Endothelial cell of hepatic sinusoid (primary cell): Measurements from ENCODE around the gene HTR1D.

Experiments used
- in situ Hi-C: cut with HindIII; loops from 2 replicates; pipeline ENCODE4 v1.10.0; 2017; ENCODE audit warnings: low sequenced_read_pairs

Gene HTR1D

DNA sequence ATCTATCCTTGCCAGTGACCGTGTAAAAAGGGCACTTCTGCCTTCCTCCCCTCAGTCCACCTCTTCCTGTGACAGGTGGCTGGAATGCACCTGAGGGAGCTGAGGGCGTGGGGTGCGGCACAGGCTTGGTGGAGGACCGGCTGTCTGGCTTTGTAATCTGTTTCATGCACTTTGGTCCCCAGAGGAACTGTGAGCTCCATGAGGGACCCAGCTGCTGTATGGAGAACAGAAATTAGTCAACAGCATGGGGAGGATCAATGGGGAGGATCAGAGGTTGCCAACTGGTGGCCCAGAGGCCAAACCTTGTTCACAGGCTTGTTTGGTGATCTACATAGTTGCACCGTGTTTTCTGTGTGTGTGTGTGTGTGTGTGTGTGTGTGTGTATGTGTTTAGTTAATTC is 29.7 kb downstream of the HTR1D start:
- in situ Hi-C loops, result no loop called here

DNA sequence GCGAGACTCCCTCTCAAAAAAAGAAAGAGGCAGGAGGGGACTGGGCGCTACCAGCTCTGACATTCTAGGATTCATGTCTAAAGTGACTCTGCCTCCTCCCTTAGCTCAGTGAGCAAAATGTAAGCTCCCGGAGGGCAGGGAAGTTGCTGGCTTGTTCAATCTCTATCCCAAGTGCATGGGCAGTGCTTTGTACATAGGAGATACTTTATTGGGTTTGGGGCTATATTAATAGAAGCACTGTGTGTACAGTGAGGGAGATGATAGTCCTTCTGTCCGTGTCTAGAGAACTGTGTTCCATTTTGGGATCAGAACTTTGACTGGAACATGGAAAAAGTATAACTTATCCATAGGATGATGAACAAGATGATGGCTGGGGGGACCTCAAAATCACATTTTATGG is 31.9 kb downstream of the HTR1D start:
- in situ Hi-C loops, result no loop called here

DNA sequence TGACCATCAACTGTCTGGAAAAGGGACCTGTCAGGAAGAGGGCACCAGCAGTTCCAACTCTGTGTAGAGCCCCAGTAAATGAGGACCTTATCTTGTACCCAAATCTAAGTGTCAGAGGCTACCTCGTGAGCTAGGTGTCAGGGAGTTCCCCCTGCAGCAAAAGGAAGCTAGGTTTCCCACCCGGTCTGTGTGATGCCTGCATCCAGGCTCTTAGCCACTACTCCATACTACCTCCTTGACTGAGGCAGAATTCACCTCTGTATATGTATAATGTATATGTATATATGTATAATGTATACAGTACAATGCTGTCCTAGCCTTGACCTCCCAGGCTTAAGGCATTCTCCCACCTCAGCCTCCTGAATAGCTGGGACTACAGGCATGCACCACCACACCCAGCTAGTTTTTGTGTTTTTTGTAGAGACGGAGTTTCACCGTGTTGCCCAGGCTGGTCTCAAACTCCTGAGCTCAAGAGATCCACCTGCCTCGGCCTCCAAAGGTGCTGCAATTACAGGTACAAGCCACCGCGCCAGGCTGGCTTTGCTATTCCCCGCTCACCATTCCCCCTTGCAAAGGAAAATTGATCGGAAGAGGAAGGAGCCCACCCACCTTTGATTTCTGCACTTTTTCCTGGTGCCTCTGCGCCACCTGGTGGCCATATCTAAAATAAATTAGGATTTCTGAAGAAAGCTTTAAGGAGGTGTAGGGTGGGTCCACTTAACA is 32.9 kb downstream of the HTR1D start:
- in situ Hi-C loops, result loop anchor here (5.0 kb wide), 3 partner anchors 72 to 202 kb away; no protein-coding TSS in a partner anchor

DNA sequence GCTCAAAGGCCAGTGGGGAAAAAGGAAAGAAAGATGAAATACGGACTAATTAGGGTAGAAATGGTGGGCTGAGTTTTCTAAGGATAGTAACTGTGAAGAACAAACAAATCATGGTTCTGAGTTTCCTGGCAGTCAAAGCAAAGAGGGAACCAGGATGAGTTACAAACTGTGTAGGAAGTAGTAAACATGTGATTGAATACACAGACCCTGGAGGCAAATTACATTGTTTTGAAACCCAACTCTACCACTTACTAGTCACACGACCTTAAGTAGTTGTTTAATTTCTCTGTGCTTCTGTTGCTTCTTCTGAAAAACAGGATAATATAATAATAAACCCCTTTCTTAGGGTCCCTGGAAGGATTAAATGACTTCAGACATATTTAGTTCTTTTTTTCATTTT is 37.4 kb downstream of the HTR1D start:
- in situ Hi-C loops, result loop anchor here (5.0 kb wide), 3 partner anchors 68 to 198 kb away; no protein-coding TSS in a partner anchor

DNA sequence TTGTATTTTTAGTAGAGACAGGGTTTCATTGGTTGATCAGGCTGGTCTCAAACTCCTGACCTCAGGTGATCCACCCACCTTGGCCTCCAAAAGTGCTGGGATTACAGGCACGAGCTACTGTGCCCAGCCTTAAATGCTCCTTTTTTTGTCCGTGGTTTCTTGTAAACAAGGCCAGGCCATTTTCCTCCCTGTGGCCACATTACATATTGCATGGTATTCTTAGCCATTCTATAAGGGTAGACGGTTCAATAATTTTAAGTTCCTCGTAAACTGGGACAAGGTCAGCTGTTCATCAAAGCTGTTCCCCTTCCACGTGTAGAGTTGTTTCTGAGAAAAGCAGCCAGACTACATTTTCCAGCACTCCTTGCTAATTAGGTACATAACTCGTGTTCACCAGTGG is 38.4 kb downstream of the HTR1D start:
- in situ Hi-C loops, result no loop called here

DNA sequence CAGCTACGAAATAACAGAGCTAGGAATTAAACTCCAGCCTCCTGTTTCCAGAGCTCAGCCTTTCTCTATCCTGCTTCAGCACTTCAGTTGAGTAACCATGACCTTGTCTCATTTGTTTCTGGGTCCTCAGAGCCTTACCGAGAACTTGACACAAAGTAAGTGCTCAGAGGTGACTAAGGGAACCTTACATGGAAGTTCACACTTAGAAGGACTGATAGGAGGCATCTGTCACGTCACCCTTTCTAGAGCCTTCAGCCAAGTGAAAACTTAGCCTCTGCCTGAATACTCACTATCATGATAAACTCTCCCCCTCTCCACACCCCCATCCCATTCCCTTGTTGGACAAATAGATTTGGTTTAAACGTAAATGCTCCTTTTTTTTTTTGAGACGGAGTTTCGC is 38.9 kb downstream of the HTR1D start:
- in situ Hi-C loops, result no loop called here

DNA sequence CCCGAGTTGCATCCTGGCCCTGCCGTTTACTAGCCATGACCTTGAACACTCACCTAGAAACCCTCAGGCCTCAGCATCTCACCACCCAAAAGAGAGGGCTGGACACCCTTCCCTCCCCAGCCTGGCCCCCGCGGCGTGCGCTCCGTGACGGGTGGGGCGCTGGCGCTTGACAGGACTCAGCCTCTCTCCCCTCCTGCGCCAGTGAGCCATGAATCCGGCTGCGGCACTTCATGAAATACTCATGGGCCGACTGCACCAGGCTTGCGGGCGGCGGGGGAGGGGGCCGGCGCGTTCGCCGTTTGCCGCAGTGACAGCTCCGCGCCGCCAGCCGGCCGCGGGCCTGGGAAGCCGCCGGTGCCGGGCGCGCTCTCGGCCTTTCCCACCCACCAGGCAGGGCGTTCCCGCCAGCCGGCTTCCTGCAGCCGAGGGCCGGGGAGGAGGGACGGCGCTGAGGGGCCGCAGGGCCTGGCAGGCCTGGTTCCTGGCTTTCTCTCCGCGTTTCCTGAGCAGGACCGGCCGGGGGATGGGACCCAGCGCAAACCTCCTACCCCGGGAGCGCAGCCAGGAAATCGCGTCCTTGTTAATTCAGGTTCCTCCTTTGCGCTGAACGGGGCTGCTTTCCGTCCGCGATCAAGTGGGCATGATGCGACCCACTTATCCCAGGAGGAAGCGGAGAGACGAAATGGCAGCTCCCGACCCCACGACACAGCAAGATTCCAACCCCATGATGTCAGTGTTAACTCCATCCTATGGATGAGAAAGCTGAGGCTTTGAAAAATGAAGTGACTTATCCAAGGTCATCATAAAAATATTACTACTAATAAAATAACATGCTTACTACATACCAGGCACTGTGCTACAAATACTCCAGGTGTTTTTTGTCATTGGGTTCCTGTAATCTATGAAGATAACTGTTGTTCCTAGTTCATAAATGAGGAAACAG is 39.6 kb downstream of the HTR1D start:
- in situ Hi-C loops, result no loop called here

DNA sequence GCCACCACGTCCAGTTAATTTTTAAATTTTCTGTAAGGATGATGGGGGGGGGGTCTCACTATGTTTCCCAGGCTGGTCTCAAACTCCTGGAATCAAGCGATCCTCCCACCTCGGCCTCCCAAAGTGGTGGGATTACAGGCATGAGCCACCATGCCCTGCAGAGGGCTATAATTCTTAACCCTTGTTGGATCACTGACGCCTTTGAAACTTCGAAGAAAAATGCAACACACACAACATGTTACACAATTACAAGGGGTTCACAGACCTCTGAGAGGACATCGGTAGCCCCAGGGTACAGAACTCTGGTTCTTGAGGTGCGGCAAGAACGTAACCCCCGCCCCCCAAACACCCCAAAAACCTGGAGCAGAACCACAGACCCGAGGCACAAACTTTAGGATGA is 40.3 kb downstream of the HTR1D start:
- in situ Hi-C loops, result no loop called here

DNA sequence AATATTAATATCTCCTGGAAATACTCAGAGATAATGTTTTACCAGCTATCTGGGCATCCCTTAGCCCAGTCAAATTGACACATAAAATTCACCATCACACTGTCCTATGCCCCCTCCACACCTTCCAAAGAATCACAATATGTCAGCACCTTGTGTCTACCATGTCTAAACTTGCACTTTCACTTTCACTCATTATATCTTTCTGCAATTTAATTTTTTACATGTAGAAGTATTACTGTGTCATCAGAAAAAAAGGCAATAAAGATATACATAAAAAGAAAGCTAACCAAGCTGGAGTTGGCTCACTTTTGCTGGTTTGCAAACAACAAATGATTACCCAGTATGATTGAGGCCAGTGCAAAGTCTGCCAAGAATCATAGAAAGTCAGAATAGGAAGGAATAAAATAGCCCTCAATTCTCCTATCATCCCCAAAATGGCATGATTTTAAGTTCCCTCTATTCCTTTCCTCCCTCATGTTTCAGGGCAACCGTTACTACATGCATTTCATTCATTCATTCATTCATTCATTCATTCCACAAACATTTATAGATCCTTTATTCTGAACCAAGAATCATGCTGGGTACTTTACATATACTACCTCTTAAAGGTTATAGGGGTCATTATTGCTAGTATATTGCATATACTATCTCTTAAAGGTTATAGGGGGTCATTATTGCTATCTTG is 42.7 kb downstream of the HTR1D start:
- in situ Hi-C loops, result no loop called here

DNA sequence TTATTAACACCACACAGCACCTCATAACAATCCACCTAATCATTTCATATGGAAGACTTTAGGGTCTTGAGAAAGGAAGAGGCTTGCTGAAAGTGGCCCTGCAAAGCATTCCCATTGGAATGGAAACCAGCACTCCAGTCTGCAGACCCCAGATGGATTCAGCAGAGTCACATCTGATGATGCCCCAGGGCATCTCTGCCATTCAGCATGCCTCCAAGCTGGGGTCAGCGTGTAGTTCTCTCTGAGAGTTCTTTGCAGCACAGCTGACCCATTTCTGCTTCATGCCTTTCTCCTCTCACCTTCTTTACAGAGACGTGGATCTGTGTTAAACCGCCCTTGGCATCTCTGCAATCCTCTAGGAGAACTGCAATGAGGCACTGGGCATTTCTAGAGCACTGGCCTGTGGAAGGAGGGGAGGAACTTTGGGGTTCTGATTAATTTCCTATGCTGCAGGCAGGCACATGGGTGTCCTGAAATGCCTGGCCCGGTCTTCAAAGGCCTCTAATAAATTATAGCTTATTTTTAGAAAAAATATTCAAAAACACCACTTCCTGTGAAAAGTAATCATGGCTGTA is 46.0 kb downstream of the HTR1D start:
- in situ Hi-C loops, result no loop called here

DNA sequence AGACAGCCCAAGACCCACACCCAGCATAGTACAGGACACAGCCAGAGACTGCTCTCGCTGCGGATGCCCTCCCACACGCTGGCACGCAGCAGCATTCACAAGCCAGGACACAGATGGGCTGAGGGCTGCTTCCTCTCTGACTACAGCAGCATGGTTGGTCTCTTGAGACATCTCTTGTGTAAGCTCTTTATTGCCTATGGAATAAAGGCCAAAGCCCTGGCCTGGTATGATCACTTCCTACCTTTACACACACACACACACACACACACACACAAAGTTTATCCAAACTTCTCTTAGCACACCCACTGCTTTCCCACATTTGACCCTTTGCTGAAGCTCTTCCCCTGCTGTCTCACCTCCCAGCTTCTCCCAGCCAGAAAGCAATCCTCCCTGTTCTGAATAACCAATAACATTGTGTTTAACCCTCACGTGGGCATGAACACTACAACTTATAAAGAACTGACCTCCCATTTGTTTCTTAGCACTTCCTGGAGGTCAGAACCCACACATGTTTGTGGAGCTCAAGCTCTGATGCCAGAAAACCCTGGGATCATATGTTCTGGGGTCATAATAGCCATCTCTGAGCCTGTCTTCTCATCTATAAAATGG is 47.5 kb downstream of the HTR1D start:
- in situ Hi-C loops, result no loop called here

DNA sequence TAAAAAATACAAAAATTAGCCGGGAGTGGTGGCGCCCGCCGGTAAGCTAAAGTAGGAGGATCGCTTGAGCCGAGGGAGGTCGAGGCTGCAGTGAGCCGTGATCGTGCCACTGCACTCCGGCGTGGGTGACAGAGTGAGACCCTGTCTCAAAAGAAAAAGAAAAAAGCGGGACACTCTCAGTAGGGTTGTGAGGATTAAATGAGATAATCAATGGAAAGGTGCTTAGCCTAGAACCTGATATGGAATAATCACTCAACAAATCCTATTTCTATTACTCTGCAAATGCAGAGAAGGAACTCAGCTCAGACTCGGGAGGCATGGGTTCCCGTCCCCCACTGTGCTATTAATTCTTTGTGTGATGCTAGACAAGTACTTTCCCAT is 48.1 kb downstream of the HTR1D start:
- in situ Hi-C loops, result no loop called here

DNA sequence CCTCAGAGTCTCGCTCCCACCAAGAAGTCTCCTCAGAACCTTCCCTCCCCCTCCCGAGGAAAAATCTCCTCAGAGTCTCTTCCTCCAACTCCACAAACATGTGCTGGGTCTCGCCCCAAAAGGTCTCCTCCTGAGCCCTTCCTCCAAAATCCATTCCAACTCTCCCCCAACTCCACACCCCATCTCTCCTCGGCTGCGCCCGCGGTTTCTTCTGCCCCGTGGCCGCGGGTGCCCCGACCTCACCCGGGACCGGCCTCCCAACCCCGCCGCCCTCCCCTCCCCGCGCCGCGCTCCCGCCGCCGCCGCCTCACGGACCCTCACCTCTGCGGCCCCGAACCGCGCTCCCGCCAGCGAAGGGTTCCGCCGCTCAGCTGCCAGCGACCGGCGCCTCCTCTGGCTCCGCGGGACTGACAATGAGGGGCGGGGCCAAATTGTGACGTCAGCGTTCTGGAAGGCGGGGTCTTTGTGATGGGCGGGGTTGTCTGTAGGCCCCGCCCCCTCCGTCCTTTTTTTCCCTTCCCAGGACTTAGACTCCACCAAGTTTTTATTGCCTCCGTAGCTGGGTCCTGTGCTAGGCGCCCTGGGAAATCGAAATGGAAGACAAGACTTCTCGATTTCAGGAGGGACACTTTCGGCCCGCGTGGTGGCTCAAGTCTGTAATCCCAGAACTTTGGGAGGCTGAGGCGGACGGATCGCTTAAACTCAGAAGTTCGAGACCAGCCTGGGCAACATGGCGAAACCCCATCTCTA is 48.7 kb downstream of the HTR1D start, which contains the start of gene LUZP1:
Gene LUZP1 (minus strand): TSS at position 412 of the 750 bp plus-strand sequence.
- in situ Hi-C loops, result no loop called here

DNA sequence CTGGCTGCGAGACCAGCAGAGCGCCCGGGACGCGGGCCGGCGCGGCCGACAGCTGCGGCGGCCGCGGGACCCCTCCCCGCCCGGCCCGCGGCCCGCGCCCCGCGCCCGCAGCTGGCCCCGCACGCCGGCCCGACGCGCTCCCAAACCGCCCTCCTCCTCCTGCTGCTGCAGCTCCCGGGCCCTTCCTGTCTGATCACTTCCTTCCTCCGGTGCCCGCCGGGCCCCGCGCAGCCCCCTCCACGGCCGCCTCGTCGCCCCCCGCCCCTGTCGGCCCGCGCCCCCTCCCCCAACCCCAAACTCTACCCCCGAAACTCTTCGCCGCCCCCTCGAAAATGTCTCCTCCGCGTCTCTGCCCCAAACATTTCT is 49.2 kb downstream of the HTR1D start:
- in situ Hi-C loops, result no loop called here

DNA sequence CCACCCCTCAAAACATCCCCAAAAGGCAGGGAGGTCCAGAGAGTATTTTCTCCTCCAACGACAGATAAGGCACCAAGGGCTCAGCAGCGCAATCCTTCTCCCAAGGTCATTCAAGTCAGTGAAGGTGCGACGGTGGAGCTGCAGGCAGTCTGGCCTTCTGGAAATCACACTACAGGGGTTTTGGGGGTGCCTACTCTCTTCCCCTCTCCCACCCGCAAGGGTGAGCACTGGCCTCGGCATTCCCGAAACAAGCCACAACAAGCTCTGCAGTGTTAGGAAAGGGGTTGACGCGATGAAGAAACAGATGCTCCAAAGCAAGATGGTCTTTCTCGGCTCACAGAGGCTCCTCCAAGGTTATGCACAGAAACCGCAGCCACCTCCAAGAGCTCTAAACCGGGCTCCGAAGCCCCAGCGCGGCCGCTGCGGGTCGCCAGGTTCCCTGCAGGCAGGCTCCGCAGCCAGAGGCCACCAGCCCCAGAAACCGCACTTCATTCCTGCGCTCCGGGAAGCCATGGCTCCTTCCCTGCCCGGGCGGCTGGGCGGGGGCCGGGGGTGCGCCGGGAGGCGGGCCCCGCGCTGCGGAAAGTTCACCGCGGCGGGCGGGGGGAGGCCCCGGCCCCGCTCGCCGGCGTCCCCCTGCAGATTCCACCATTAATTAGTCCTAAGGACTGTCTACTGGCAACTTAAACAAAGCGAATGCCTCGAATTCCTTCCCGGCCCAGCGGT is 49.8 kb downstream of the HTR1D start:
- in situ Hi-C loops, result no loop called here

DNA sequence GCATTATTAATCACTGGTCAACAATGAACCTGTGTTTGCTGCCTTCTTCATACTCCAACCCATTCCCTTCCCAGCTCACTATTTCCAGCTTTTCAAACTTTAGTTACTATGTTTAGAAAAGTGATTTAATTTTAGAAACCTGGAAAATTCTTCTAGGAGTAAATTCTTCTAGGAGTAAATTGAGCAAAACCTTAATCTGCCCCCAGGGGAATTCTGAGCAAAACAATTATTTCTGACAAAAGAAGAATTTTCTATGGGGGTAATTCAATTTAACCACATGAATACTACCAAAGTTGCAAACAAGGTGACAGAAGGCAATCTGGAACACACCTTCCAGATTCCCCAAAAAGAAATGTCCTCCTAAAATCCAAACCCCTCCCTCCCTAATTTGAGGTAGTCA is 50.4 kb downstream of the HTR1D start:
- in situ Hi-C loops, result no loop called here

DNA sequence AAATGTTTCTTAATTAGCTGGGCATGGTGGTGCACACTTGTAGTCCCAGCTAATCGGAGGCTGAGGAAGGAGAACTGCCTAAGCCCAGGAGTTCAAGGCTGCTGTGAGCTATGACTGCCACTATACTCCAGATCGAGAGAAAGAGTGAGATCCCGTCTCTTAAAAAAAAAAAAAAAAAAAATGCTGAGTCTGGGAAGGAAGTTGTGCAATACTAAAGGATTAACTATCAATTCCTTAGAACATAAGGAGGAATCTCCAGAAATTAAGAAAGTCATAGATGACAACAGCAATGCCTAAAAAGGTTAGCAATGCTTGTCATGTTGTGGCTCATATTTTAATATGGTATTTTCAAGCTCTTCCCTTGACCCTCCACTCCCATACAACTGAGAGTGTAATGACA is 53.9 kb downstream of the HTR1D start:
- in situ Hi-C loops, result no loop called here

DNA sequence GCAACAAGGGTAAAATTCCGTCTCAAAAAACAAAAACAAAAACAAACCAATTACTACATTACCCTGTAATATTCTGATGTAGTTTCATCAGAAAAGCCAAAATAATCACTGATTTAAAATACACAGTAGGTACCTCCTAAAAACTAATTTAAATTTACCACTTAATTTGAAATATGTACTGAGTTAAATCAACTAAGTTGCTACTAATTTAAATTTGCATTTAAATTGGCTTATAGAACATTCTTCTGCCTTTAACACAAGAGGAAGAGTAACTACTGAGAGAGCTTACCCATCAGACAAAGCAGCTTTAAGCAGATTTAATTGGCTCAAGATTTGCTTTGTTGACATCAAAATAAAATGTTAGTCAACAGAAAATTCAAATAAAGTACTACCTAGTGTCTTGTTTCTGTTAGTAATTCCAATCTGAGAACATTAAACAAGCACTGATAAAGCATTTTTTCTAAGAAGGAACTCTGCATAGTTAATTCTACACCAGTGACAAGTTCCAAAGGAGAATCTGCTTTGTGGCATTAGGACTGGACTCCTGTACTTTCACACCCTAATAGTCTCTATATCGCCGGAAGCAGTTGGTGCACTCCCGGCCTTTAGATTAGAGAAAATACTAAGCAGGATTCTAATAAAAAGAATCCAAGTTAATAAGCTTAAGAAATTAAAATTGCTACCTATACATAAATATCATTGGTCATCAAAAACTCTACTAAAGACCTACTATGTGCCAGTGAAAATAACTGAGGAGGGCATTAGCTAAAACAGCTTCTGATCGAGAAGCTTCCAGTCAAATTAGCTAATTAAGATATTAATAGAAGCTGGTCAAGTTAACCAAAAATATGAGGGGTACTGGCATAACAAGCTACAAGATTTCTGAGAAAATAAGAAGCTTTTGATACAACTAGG is 57.1 kb downstream of the HTR1D start:
- in situ Hi-C loops, result no loop called here
